ENCODE data around the gene MT1E.

DNA sequence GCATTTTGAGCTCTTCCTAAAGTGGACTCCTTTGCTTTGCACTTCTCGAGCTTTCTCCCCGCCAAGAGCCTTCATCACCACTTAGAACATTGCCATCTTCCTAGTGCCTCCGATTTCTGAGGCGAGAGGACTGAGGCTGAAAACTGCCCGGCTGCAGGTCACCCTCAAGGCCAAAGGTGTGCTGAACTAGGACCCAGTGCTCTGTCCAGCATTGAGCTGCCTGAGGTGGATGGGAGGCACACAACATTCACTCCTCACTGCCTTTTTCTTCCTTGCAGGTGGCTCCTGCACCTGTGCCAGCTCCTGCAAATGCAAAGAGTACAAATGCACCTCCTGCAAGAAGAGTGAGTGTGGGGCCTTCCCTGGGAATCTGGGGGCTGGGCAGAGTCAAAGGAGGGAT is 18.3 kb downstream of the MT1E start:
- TF ChIP-seq CTCF (IDR thresholded peaks at IDR 0.05) (no peak), ZNF396 (CRISPR knock-in tag; IDR thresholded peaks at IDR 0.05; ENCODE audit: borderline replicate concordance) (no peak), PRDM15 (CRISPR knock-in tag; IDR thresholded peaks at IDR 0.05) (no peak), ZBTB43 (CRISPR knock-in tag; IDR thresholded peaks at IDR 0.05) (no peak), NR1H2 (CRISPR knock-in tag; IDR thresholded peaks at IDR 0.05) (no peak), PREB (CRISPR knock-in tag; IDR thresholded peaks at IDR 0.05; ENCODE audit: borderline replicate concordance) (no peak)

Measured in WTC11 (cell line).